Neural progenitor cell (in vitro differentiated cells): ENCODE measurements around the gene SKI. TPM values are rescaled to one million over a fixed set of nuclear protein-coding genes. Genes with fewer than 3 reads are reported as not detected.
A peak's percentile ranks its signal among the peaks of the same experiment; 100 is the strongest.

Experiments used
- DNase-seq: peaks from one replicate; pipeline ENCODE4 v3.0.0-alpha.2; 2016; ENCODE audit warnings: low spot score
- H2AFZ ChIP-seq: fragments of 200-600 bp; sonication (generic); replicated peaks from 2 replicates; pipeline ENCODE4 v1.6.1; 2016; ENCODE audit warnings: antibody characterized with exemption
- H3F3A ChIP-seq: fragments of 200-600 bp; sonication (generic); 2 replicates; pipeline ENCODE4 v1.6.1; 2016; ENCODE audit warnings: antibody characterized with exemption, low read depth
- H3K27ac ChIP-seq: fragments of 200-600 bp; sonication (generic); 2 replicates; pipeline ENCODE4 v1.5.1; 2016; ENCODE audit warnings: mild to moderate bottlenecking
- H3K27me3 ChIP-seq: fragments of 200-600 bp; sonication (generic); 2 replicates; pipeline ENCODE4 v1.6.1; 2016; ENCODE audit warnings: mild to moderate bottlenecking, moderate library complexity
- H3K36me3 ChIP-seq: fragments of 200-600 bp; sonication (generic); 2 replicates; pipeline ENCODE4 v1.5.1; 2016
- H3K4me1 ChIP-seq: fragments of 200-600 bp; sonication (generic); 2 replicates; pipeline ENCODE4 v1.6.1; 2016; ENCODE audit warnings: mixed run types
- H3K4me2 ChIP-seq: fragments of 200-600 bp; sonication (generic); 2 replicates; pipeline ENCODE4 v1.6.1; 2016
- H3K4me3 ChIP-seq: fragments of 200-600 bp; sonication (generic); 2 replicates; pipeline ENCODE4 v1.5.1; 2016
- H3K79me2 ChIP-seq: fragments of 200-600 bp; sonication (generic); 2 replicates; pipeline ENCODE4 v1.6.1; 2016; ENCODE audit warnings: low read depth
- H3K9ac ChIP-seq: fragments of 200-600 bp; sonication (generic); 2 replicates; pipeline ENCODE4 v1.6.1; 2016
- H3K9me3 ChIP-seq: fragments of 200-600 bp; sonication (generic); 2 replicates; pipeline ENCODE4 v1.5.1; 2016; ENCODE audit warnings: low read depth
- H4K20me1 ChIP-seq: fragments of 200-600 bp; sonication (generic); 2 replicates; pipeline ENCODE4 v1.6.1; 2016; ENCODE audit warnings: low read depth
- H3K27ac Mint-ChIP-seq: 3 replicates; pipeline ENCODE4 v1.8.0; 2021; ENCODE audit warnings: mixed read lengths
- H3K27me3 Mint-ChIP-seq: 2 replicates; pipeline ENCODE4 v1.8.0; 2022; ENCODE audit warnings: low read depth, mild to moderate bottlenecking, inconsistent platforms, moderate library complexity, mixed read lengths; ENCODE audit not compliant: insufficient read depth
- H3K36me3 Mint-ChIP-seq: 3 replicates; pipeline ENCODE4 v1.8.0; 2021; ENCODE audit warnings: mixed read lengths
- H3K4me1 Mint-ChIP-seq: 3 replicates; pipeline ENCODE4 v1.8.0; 2021; ENCODE audit warnings: mixed read lengths
- H3K4me3 Mint-ChIP-seq: 3 replicates; pipeline ENCODE4 v1.8.0; 2021; ENCODE audit warnings: mild to moderate bottlenecking, moderate library complexity, mixed read lengths
- H3K9me3 Mint-ChIP-seq: 3 replicates; pipeline ENCODE4 v1.8.0; 2020; ENCODE audit warnings: mixed read lengths
- CTCF ChIP-seq: fragments of 200-600 bp; sonication (generic); IDR thresholded peaks from 2 replicates; pipeline ENCODE4 v1.5.1; 2017; ENCODE audit warnings: antibody characterized with exemption, mild to moderate bottlenecking
- EZH2 ChIP-seq: fragments of 200-600 bp; sonication (generic); IDR thresholded peaks from 2 replicates; pipeline ENCODE4 v1.6.1; 2017; ENCODE audit warnings: antibody characterized with exemption, mild to moderate bottlenecking, moderate library complexity
- EZH2phosphoT487 ChIP-seq: fragments of 200-600 bp; sonication (generic); IDR thresholded peaks from 2 replicates; pipeline ENCODE4 v1.6.1; 2017; ENCODE audit warnings: antibody characterized with exemption
- total RNA-seq: library from RNA; depleted of rRNA; stranded (reverse); fragments of >200 nt; gene quantifications from 2 replicates; pipeline ENCODE4 v1.2.3, GENCODE V29; 2015; ENCODE audit warnings: low replicate concordance

SKI gene
- total RNA-seq, 1 donor from 2014 or later: 7.4 TPM

- Mint-ChIP-seq H3K27me3 (peaks cover 3% of the 10 kb centered on the region), H3K4me3 (no peak overlapping the region), H3K4me1 (peaks cover 71% of the 10 kb centered on the region), H3K36me3 (peaks cover 20% of the 10 kb centered on the region), H3K9me3 (no peaks in the 10 kb centered on the region), H3K27ac (no peak overlapping the region)
- Histone ChIP-seq H3K4me3 (no peak overlapping the region), H3F3A (no peaks in the 10 kb centered on the region), H3K79me2 (peaks cover 100% of the 10 kb centered on the region), H4K20me1 (peaks cover 100% of the 10 kb centered on the region), H3K4me1 (peaks cover 12% of the 10 kb centered on the region), H3K9ac (no peak overlapping the region), H3K27ac (no peak overlapping the region), H3K9me3 (no peaks in the 10 kb centered on the region), H3K27me3 (no peaks in the 10 kb centered on the region), H2AFZ (no peak overlapping the region), H3K4me2 (no peak overlapping the region), H3K36me3 (no peaks in the 10 kb centered on the region)
- DNase-seq: no peak
- TF ChIP-seq CTCF (no peak), EZH2phosphoT487 (no peak), EZH2 (no peak)
Observed at GRCh38 chr1:2239013-2239370, 10.9 kb downstream of the SKI start.

- Mint-ChIP-seq H3K9me3 (no peaks in the 10 kb centered on the region), H3K36me3 (peaks cover 20% of the 10 kb centered on the region), H3K27me3 (peaks cover 3% of the 10 kb centered on the region), H3K4me1 (peaks cover 70% of the 10 kb centered on the region), H3K4me3 (peak overlapping the region; percentile 68), H3K27ac (peak overlapping the region; percentile 82)
- Histone ChIP-seq H3K36me3 (no peaks in the 10 kb centered on the region), H4K20me1 (peaks cover 100% of the 10 kb centered on the region), H3K9ac (no peak overlapping the region), H3K79me2 (peaks cover 100% of the 10 kb centered on the region), H3K27ac (no peak overlapping the region), H3K4me3 (no peak overlapping the region), H3F3A (peaks cover 3% of the 10 kb centered on the region), H3K27me3 (no peaks in the 10 kb centered on the region), H3K4me2 (no peak overlapping the region), H2AFZ (no peak overlapping the region), H3K9me3 (no peaks in the 10 kb centered on the region), H3K4me1 (peaks cover 10% of the 10 kb centered on the region)
- no peak for DNase-seq
- no peak for TF ChIP-seq EZH2phosphoT487
- TF ChIP-seq EZH2: no peak
- TF ChIP-seq CTCF: no peak
Observed at GRCh38 chr1:2239384-2239985, 11.4 kb downstream of the SKI start.

DNA sequence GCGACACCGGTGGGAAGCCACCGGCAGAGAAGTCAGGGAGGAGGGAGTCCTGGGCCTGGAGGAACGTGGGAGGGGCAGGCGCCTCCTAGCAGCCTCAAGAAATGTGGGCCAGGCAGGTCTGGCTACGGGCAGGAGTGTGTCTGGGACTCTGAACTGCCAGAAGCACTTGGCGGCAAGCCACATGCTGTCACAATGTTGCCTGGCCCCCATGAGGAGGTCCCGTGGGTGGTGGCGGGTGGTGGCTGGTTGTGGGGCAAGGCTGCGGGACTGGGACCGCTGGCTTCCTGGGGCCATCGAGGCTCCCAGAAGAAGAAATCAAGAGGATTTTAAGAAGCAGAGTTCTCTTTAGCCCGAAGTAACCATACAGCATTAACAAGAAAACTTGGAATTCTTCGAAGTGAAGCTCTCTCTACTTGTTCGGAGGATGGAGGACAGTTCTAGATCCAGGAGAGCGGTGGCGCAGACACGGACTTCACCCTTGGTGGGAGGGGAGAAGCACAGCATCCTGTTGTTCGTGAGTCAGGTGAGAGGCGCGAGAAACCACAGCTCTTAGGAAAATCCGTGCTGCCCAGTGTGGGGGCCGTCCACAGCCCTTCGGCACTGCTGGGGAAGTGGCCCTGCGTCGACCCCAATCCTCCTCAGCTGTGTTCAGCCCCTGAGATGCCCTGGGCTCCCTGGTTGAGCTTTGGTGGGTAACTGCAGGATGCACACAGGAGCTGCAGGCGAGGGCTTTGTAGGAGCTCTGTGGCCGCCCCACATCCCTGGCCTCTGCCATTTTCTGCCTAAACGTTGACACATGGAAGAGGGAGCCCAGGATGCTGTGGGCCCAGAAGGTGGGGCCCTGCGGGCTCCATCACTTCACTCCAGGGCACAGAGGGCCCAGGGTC lies 12.4 kb downstream of the SKI start:
- no peak overlapping the region for H3K9ac ChIP-seq

More for the DNA sequence above, 12.4 kb downstream of the SKI start:
- Histone ChIP-seq H3K36me3 (no peaks in the 10 kb centered on the region), H2AFZ (no peak overlapping the region), H3K27me3 (no peaks in the 10 kb centered on the region), H4K20me1 (peaks cover 94% of the 10 kb centered on the region), H3K4me2 (no peak overlapping the region), H3K79me2 (peaks cover 98% of the 10 kb centered on the region), H3K27ac (no peak overlapping the region), H3K4me3 (no peak overlapping the region), H3F3A (peaks cover 5% of the 10 kb centered on the region), H3K4me1 (peaks cover 8% of the 10 kb centered on the region), H3K9me3 (no peaks in the 10 kb centered on the region)
- H3K9me3 Mint-ChIP-seq: no peaks in the 10 kb centered on the region
- TF ChIP-seq EZH2phosphoT487 (no peak), CTCF (no peak), EZH2 (no peak)
- peak overlapping the region; percentile 82 for H3K27ac Mint-ChIP-seq
- peaks cover 70% of the 10 kb centered on the region for H3K4me1 Mint-ChIP-seq
- peaks cover 19% of the 10 kb centered on the region for H3K36me3 Mint-ChIP-seq
- DNase-seq: no peak
- no peak overlapping the region for H3K4me3 Mint-ChIP-seq
- peaks cover 3% of the 10 kb centered on the region for H3K27me3 Mint-ChIP-seq
